KBM-7 (cell line): ENCODE data around the gene CEP63.
"Not testable (repeated sequence)": the region's sequence is repeated elsewhere in the genome, so short reads cannot be mapped to it uniquely, and the experiment has no call there.

Source experiments
- DNase-seq: peaks from one replicate; pipeline ENCODE4 v3.0.0-alpha.2; 2015
- in situ Hi-C: fragments of 300-500 bp; cut with MboI; formaldehyde crosslinking; loops from 2 replicates; pipeline ENCODE4 v1.14.3; 2020; ENCODE audit warnings: low sequenced_read_pairs, low pct_unique_long_range_greater_than_20kb, mixed read lengths

Gene CEP63

GRCh38 chr3:134544783-134545182, 58.9 kb downstream of the CEP63 start:
- in situ Hi-C loops, DNase-seq: not testable (repeated sequence)

GRCh38 chr3:134545818-134546217, 60.0 kb downstream of the CEP63 start:
- in situ Hi-C loops: no loop called here

GRCh38 chr3:134552784-134553183, 66.9 kb downstream of the CEP63 start:
- in situ Hi-C loops: no loop called here
- DNase-seq: no peak

More at GRCh38 chr3:134545818-134546217, 60.0 kb downstream of the CEP63 start:
- no peak for DNase-seq

- peak; percentile 42 for DNase-seq
- in situ Hi-C loops: no loop called here
Observed at GRCh38 chr3:134559591-134559990, 73.7 kb downstream of the CEP63 start.

GRCh38 chr3:134562055-134562454, 76.2 kb downstream of the CEP63 start:
- in situ Hi-C loops: no loop called here
- DNase-seq: no peak

GRCh38 chr3:134563601-134564000, 77.7 kb downstream of the CEP63 start:
- no peak for DNase-seq
- in situ Hi-C loops: no loop called here

- in situ Hi-C loops: no loop called here
- DNase-seq: no peak
Observed at GRCh38 chr3:134564991-134565390, 79.1 kb downstream of the CEP63 start.

- in situ Hi-C loops: no loop called here
- DNase-seq: peak; percentile 71
Observed at GRCh38 chr3:134567605-134568004, 81.7 kb downstream of the CEP63 start.

GRCh38 chr3:134568790-134569189, 82.9 kb downstream of the CEP63 start:
- DNase-seq: no peak
- in situ Hi-C loops: no loop called here

GRCh38 chr3:134569899-134570298, 84.0 kb downstream of the CEP63 start:
- DNase-seq, in situ Hi-C loops: not testable (repeated sequence)

- no peak for DNase-seq
- in situ Hi-C loops: no loop called here
Observed at GRCh38 chr3:134576426-134576825, 90.6 kb downstream of the CEP63 start.

- no peak for DNase-seq
- in situ Hi-C loops: no loop called here
Observed at GRCh38 chr3:134576831-134577230, 91.0 kb downstream of the CEP63 start.

- in situ Hi-C loops: no loop called here
- DNase-seq: no peak
Observed at GRCh38 chr3:134579141-134579665, 93.3 kb downstream of the CEP63 start.

GRCh38 chr3:134590766-134591165, 104.9 kb downstream of the CEP63 start:
- in situ Hi-C loops: no loop called here
- DNase-seq: no peak

- in situ Hi-C loops: no loop called here
- DNase-seq: no peak
Observed at GRCh38 chr3:134592806-134593205, 106.9 kb downstream of the CEP63 start.

GRCh38 chr3:134594331-134594741, 108.5 kb downstream of the CEP63 start:
- DNase-seq: no peak
- in situ Hi-C loops: no loop called here

- DNase-seq, in situ Hi-C loops: not testable (repeated sequence)
Observed at GRCh38 chr3:134594986-134595385, 109.1 kb downstream of the CEP63 start.

GRCh38 chr3:134597390-134597970, 111.6 kb downstream of the CEP63 start:
- in situ Hi-C loops: no loop called here
- DNase-seq: no peak

GRCh38 chr3:134598763-134599545, 113.1 kb downstream of the CEP63 start:
- DNase-seq: no peak
- in situ Hi-C loops: no loop called here

- in situ Hi-C loops: no loop called here
- DNase-seq: peak; percentile 28
Observed at GRCh38 chr3:134600206-134600605, 114.3 kb downstream of the CEP63 start.
